ENCODE data around the gene MFF.

The MFF gene

GRCh38 chr2:227388537-227389011 is 63.5 kb downstream of the MFF start:
- no peak overlapping the region for H3K27ac ChIP-seq
- TF ChIP-seq ZFX (IDR thresholded peaks at IDR 0.05): no peak
- TF ChIP-seq, protein P1, sequence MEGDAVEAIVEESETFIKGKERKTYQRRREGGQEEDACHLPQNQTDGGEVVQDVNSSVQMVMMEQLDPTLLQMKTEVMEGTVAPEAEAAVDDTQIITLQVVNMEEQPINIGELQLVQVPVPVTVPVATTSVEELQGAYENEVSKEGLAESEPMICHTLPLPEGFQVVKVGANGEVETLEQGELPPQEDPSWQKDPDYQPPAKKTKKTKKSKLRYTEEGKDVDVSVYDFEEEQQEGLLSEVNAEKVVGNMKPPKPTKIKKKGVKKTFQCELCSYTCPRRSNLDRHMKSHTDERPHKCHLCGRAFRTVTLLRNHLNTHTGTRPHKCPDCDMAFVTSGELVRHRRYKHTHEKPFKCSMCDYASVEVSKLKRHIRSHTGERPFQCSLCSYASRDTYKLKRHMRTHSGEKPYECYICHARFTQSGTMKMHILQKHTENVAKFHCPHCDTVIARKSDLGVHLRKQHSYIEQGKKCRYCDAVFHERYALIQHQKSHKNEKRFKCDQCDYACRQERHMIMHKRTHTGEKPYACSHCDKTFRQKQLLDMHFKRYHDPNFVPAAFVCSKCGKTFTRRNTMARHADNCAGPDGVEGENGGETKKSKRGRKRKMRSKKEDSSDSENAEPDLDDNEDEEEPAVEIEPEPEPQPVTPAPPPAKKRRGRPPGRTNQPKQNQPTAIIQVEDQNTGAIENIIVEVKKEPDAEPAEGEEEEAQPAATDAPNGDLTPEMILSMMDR (conservative IDR thresholded peaks at IDR 0.05): no peak

DNA sequence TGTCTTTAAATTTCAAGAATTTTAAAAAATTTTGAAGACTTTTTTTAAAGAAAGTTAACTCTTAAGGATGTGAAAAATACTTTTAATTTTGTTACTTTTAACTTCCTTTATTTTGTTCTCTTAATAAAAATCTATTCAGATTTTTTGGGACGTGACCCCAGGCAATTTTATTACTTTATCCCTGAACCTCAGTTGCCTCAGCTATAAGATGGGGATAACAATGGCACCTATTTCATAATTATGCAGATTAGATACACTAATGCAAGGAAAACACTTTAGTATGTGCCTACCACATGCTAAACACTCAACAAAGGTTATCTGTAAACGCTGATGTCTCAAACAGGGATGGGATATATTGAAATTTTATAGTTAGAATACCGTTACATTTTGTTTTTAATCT is 64.2 kb downstream of the MFF start:
- TF ChIP-seq ZFX (IDR thresholded peaks at IDR 0.05): no peak
- TF ChIP-seq, protein P1 (conservative IDR thresholded peaks at IDR 0.05): no peak
- no peak overlapping the region for H3K27ac ChIP-seq

GRCh38 chr2:227389661-227390060 is 64.6 kb downstream of the MFF start:
- TF ChIP-seq, protein P1 (conservative IDR thresholded peaks at IDR 0.05): no peak
- no peak for TF ChIP-seq ZFX (IDR thresholded peaks at IDR 0.05)
- no peak overlapping the region for H3K27ac ChIP-seq

- no peak overlapping the region for H3K27ac ChIP-seq
- TF ChIP-seq, protein P1 (conservative IDR thresholded peaks at IDR 0.05): no peak
- no peak for TF ChIP-seq ZFX (IDR thresholded peaks at IDR 0.05)
Observed at GRCh38 chr2:227390468-227391256, 65.6 kb downstream of the MFF start.

DNA sequence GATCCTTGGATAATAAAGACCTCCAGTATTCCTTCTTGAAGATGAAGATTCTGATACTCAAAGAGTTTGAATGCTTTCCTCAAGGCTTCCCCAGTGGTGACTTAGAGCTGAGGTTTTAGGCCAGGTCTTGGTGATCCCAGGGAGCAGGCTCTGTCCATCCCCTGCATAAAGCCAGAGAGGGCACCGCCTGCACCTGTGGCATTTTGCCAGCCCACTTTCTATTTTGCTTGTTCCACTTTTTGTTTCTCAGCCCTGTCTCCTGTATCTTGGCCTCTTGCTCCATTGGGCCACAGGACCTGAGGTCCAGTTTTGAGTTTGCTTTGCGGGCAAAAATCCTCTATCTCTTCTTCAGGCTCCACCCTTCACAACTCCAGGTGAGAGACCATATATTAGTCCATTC is 69.3 kb downstream of the MFF start:
- TF ChIP-seq, protein P1 (conservative IDR thresholded peaks at IDR 0.05): no peak
- TF ChIP-seq ZFX (IDR thresholded peaks at IDR 0.05): no peak
- no peak overlapping the region for H3K27ac ChIP-seq

- H3K27ac ChIP-seq: no peak overlapping the region
- no peak for TF ChIP-seq ZFX (IDR thresholded peaks at IDR 0.05)
- TF ChIP-seq, protein P1 (conservative IDR thresholded peaks at IDR 0.05): no peak
Observed at GRCh38 chr2:227395556-227395955, 70.5 kb downstream of the MFF start.

DNA sequence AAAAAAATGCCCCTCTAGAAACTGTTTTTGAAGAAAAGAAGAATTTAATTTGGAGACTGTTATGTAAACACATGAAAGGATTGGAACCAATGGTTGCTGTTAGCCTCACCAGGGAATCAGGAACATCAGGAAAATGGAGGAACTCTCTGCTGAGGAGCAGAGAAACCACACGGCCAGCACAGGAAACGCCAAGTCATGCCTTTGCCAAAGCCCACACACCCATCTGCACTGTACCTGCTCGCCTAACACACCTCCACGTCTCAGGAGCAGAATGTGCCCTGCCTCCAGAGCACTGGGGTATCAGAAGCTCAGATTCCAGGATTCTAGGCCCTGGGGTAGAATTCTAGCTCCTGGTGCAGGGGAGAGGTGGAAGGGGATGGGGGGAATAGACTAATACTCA is 72.5 kb downstream of the MFF start:
- no peak overlapping the region for H3K27ac ChIP-seq

More for the DNA sequence above, 72.5 kb downstream of the MFF start:
- no peak for TF ChIP-seq ZFX (IDR thresholded peaks at IDR 0.05)
- TF ChIP-seq, protein P1 (conservative IDR thresholded peaks at IDR 0.05): no peak
